Left cardiac atrium (tissue), 4 donors: ENCODE data around the gene MAML3. TPM values are rescaled to one million over a fixed set of nuclear protein-coding genes. Genes with fewer than 3 reads are reported as not detected.

Experiments
- ATAC-seq, 2 donors: fragments of 200-7000 bp; cut with Tn5 transposase; one replicate each; pipeline ENCODE4 v1.9.1; 2020; ENCODE audit warnings: mild to moderate bottlenecking in 2 of 2, moderate library complexity in 2 of 2
- DNase-seq: peaks from one replicate; pipeline ENCODE4 v3.0.0-alpha.2; 2020
- intact Hi-C, 2 donors: fragments of 100-400 bp; cut with DNase I; formaldehyde crosslinking; loops; one replicate each; pipeline versions ENCODE4 v1.14.1 to v1.15.1; 2022 to 2023
- total RNA-seq, 2 donors: library from RNA; stranded (reverse); fragmentation: NEBNext Ultra II Directional; extraction: Animal tissue kit (Norgen Biotek cat#: 25700); gene quantifications; one replicate each; pipeline ENCODE4 v1.2.1, GENCODE V29; 2021
- donor health status: DM: no; HTN: yes; CAD: no.
- donor health status: DM: no; HTN: yes; CAD: no; lungs with severe emphysema.
- donor health status: DM: yes; HTN: yes; CAD: no.
- donor health status: Dilated cardiomyopathy.

MAML3 gene
- total RNA-seq, 2 donors from 2014 or later, result 2.6 to 3.0 TPM

DNA sequence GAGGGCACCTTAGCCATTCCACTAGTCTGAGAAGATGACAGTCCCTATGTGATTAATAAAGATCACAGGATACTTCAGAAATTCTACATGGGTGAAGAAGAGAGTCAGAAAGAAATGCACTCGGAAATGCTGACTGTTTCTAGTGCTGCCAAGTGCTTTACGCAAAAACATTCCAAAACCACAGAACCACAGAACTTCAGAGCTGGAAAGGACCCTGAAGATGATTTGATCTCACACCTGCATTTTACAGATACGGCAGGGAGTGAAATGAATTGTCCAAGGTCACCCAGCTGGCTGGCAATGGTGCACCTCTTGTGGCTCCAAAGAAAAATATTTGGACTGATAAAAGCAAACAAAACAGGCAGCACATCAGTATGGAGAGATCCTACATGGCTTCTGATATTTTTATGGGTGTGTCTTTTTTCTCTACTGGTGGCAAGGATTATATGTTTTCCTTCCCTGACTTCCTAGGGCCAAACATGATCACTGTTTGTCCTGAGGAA is 115.9 kb downstream of the MAML3 start:
- ATAC-seq (no peak), DNase-seq (no peak)
- intact Hi-C loops, result no loop called here

GRCh38 chr4:140037353-140038030 is 116.5 kb downstream of the MAML3 start:
- intact Hi-C loops, result no loop called here
- DNase-seq (no peak), ATAC-seq (peak in 1 of 2 donors; percentile 55)

DNA sequence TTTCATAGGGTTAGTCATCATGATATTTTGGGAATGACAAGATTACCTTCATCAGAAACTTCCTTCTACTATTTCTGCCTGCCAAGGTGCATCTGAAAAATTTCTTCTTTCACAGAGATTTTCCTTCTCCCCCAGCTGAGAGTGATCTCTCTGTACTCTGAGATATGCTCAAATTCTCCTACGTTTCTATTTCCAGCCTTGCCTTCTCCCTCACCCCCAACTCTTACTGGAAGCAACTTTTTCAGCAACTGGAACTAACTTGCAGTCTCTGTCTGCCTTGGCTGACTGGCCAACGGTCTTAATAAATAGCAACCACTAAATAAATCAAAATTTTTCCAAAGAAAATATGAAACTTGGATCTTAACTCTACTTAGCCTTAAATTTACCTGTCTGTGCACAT is 122.3 kb downstream of the MAML3 start:
- ATAC-seq (no peak), DNase-seq (no peak)
- intact Hi-C loops, result no loop called here

GRCh38 chr4:140031061-140031460 is 122.9 kb downstream of the MAML3 start:
- intact Hi-C loops, result no loop called here
- ATAC-seq, result no peak
- DNase-seq, result no peak

GRCh38 chr4:140028676-140029517 is 125.1 kb downstream of the MAML3 start:
- intact Hi-C loops, result no loop called here
- ATAC-seq, result no peak
- DNase-seq, result no peak

DNA sequence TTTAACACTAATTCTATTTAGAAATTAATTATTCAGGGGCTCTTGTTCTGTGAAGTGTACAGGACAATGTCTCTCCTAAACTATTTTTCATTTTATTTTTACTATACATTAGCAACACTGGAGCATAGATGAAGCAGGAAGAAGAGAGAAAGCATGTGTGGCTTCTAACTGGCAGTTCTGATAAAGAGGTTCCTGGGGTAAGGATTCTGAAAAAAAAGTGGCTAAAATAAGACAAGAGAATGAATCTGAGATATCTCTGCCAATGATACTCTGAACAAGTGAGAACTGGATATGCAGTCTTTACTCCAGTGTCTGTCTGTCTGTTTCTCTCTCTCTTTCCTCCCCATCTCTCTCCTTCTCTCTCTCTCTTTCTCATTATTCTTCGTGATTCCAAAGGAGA is 125.9 kb downstream of the MAML3 start:
- DNase-seq, result no peak
- intact Hi-C loops, result no loop called here
- no peak for ATAC-seq

GRCh38 chr4:140027101-140027500 is 126.9 kb downstream of the MAML3 start:
- ATAC-seq (no peak), DNase-seq (no peak)
- intact Hi-C loops, result no loop called here

GRCh38 chr4:140025470-140025869 is 128.5 kb downstream of the MAML3 start:
- no peak for DNase-seq
- ATAC-seq, result no peak
- intact Hi-C loops, result no loop called here

DNA sequence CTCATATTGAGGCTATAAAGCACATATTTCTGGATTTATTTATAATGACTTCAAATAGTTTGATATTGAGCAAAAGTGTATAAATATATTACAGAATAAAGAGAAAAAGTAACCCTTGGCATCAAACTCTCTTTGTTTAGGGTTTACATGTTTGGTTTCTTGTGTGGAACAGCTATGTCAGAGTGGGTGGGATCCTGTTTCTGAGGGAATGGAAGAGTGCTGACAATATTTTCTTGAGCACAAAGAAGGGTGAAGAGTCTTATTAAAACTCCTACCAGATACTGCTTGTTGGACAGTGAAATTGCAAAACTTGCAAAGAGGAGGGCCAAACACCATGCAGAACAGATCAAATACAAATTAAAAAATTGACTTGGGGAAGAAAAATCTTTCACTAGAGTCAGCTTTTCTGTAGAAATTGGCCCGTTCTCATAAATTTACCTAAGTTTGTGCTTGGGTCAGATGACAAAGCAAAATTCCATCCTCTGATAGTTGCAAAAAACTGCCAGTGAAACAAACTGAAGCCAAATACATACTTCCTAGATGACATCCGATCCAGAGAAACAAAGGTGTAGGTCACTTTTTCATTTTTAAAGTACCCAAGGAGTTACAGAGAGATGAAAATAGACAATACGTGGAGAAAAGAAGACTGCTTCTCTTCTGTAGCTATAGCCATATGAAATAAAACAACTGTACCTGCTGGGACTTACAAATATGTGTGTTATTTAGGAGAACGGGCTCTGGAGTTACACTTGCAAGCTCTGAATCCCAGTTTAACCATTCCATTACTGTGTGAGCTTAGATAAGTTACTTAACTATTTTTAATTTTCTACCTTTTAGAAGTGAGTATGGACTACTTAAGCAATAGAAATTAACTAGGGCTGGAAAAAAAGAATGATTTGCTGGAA is 133.3 kb downstream of the MAML3 start:
- intact Hi-C loops, result no loop called here
- ATAC-seq, result no peak
- DNase-seq, result no peak

DNA sequence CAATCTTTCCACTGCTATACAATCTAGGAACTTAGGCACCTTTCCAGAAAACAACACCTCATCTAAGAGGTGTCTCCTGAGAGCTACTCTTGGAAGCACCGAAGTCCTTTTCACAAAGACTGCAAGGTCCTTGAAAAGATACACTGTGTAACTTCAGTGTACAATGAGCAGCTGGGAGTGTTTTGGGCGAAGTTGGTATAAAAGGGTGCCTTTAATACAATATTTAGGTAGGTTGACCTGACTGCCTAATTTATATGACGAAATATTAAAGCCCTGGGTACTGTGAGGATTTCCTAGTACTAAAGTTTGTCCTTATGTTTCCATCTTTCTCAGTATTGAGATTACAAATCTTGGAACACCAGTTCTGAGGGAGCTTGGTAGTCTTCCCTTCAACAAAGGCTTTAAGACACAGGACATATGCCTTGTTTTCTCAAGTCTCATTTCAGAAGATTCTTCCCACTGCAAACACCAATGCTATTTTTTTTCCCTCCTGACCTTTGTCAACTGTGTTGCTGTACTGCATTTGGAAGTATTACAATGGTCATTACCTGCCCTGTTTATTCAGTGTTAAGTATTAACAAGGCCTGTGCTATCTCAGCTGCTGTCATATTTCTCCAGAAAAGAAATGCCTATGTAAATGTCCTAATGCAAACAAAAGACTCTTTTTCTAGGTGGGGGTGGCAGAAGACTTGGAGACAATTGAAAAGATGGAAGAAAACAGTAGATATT is 134.2 kb downstream of the MAML3 start:
- ATAC-seq (no peak), DNase-seq (no peak)
- intact Hi-C loops, result loop anchor here in 1 of 2 donors (10.0 kb wide), 1 partner anchor 305 kb away; no protein-coding TSS in a partner anchor

DNA sequence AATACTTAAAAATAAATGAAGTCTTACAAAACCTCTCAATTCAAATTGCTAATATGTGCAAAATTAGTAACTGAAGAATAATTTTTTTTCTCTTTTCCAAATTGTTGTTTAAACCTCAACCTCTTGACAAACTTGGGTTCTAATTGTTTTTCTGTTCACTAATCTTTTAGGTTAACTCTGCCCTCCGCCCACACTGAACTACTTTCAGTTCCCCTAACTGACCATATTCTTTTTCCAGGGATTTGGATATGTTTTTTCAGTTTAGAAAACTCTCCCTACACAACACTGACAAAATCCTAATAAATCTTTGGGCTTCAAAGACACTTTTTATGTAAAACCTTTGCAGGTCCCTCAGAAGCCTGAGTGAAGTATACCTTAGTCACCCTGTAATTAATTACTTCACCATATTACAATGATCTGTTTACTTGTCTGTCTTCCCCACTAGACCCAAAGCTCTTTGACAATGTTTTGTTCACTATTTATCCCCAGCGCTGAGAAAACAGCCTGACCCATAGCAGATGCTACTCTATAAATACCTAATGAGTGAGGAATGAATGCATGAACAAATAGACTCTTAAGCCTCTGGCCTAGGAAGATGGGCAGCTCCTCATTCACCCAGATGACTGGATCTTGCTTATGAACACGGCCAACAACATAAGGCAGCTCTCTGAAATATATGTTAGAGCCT is 134.9 kb downstream of the MAML3 start:
- no peak for DNase-seq
- ATAC-seq, result no peak
- intact Hi-C loops, result loop anchor here in 1 of 2 donors (10.0 kb wide), 1 partner anchor 306 kb away; no protein-coding TSS in a partner anchor

DNA sequence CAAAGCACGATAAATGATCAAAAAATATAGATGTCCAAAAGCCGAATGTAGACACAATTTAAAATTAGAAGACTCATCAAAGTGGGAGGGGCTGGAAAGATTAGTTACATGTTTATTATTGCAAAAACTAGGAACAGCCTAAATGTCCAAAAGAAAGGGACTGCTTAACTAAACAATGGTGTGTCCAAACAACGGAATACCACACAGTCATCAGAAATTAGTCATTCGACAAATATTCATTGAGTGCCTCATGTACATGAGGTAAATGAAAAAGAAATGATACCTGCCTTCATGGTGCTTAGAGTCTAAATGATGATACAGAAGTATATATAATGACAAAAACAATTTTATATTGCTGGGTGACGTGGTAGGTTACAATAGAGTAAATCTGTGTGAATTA is 139.7 kb downstream of the MAML3 start:
- DNase-seq (no peak), ATAC-seq (no peak)
- intact Hi-C loops, result loop anchor here (5.0 to 10.0 kb wide), 2 partner anchors 238 to 311 kb away; no protein-coding TSS in a partner anchor

DNA sequence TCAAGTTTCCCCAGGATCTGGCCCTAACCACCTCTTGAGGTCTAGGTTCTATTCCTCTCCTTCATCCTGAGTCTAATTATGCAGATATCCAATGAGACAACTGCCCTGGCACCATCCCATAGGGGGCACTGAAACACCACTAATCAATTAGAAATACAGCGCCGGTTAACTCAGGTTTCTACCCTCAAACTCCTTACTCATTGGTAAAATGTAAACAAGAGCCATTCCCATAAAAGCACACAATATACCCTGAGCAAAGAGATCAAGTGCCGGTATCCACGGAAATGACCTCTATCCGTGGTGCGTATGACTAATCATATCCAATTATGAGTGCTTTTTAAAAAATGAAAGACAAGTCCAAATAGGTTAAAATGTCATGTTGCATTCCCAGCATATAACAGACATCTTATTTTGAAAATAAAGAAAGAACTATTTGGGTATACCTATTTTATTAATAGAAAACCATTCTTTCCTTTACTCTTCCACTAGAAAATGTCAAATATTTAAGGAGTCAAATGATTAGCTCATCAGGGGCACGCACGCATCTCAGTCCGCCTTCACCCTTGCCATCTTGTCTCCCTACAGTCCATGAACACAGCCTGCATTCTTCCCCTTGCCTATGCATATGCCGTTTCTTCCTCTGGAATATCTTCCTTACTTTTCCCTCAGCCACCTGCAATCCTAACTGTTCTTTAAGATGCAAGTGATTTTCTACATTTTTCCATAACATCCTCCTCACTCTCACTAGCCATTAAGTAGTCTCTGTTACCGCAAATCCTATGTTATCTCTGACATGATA is 141.1 kb downstream of the MAML3 start:
- peak; percentile 53 for DNase-seq
- peak; percentile 90 to 92 for ATAC-seq
- intact Hi-C loops, result loop anchor here (5.0 to 10.0 kb wide), 2 partner anchors 239 to 312 kb away; no protein-coding TSS in a partner anchor

- ATAC-seq (no peak), DNase-seq (no peak)
- intact Hi-C loops, result loop anchor here (10.0 kb wide), 3 partner anchors 249 to 271 kb away; no protein-coding TSS in a partner anchor
Measured at GRCh38 chr4:140005699-140006098, 148.3 kb downstream of the MAML3 start.

DNA sequence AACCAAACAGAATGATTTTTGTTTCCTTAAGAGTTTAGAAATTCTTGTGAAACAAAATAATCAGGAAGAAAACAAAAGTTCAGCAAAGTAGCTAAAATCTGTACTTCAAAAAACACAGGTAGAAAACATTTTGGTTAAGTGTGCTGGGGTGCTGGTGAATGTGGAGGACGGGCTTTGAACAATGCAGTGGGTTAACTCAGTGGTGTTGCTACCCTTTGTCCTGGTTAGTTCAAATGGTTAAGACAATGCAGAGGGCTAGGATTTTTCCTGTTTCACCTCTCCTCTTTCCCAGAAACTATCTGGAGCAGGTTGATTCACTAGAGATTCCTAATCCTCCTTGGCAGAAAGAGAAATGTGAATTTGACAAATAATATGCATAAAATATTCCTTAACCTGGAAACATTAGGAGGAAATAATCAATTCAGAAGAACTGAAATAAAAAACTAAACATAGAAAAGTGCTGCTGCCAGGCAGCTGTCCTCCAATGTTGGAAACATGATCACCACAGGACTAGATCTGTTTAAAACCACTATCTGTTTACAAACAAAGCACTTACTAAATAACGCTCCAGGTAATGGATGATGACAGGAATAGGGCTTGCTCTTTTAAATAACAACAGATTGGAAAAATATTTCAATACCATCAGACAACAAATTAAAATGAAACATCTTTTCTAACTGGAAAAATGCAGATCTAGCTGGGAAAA is 148.9 kb downstream of the MAML3 start:
- DNase-seq (no peak), ATAC-seq (peak in 1 of 2 donors; percentile 25)
- intact Hi-C loops, result loop anchor here (10.0 kb wide), 3 partner anchors 250 to 270 kb away; no protein-coding TSS in a partner anchor

DNA sequence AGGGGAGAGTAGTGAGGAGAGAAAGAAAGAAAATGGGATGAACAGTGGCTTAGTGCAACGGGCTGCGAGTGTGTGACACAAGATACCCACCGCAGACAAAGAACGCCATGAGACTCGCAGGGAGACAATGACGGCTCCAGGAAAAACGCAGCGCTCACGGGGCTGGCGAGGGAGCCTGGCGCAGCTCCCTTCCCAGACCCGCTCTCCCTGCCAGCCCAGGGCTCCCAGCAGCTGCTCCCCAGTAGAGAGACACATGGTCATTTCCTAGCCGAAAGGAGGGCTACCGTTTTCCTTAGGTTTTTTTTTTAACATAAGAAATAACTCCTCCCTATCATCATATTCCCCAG is 149.5 kb downstream of the MAML3 start:
- peak; percentile 92 to 96 for ATAC-seq
- DNase-seq, result peak; percentile 61
- intact Hi-C loops, result loop anchor here (10.0 kb wide), 3 partner anchors 250 to 270 kb away; no protein-coding TSS in a partner anchor
